Globus pallidus (tissue), 1 donor: ENCODE results near the gene BNC2.
"Not testable (repeated sequence)": the region's sequence is repeated elsewhere in the genome, so short reads cannot be mapped to it uniquely, and the experiment has no call there.

Experiments used
- DNase-seq: peaks from one replicate; pipeline ENCODE4 v3.0.0-alpha.2; 2015; ENCODE audit warnings: low spot score

The BNC2 gene

DNA sequence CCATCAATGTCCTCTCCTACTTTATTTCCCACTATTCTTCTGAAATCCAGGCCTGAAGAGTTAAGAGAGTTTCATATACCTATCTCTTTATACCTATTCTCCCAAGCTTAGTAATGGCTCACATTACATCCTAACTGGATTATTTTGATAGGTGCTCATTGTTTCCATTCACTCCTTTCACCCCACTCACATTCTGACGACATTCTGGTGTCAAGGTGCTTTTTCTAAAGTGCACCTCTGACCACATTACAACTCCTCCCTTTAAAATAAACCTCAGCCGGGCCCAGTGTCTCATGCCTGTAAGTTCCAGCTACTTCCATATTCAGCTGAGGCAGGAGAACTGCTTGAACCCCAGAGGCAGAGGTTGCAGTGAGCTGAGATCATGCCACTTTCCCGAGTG lies 417.1 kb downstream of the BNC2 start:
- DNase-seq: no peak

- no peak for DNase-seq
These were observed 419.9 kb downstream of the BNC2 start for GRCh38 chr9:16450578-16450977.

DNA sequence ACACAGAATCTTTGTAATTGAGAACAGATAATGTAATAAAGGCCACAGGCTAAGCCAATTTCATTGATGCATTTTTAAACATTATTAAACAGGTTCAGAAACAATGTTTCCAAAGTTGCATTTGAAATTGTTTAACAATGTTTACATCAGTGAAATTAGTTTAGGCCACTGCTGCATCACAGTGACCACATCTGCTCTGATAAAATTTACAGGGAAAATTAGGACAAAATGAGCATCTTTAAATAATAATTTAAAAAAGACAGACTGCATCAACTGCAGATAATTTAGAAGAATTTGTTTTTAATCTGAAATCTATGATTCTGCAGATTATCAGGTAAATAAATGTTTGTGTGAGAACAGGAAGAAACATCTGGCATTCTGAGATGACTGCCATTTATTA lies 420.4 kb downstream of the BNC2 start:
- DNase-seq: no peak

GRCh38 chr9:16449076-16449730 lies 421.3 kb downstream of the BNC2 start:
- DNase-seq: no peak

- DNase-seq: no peak
These were observed 422.5 kb downstream of the BNC2 start for GRCh38 chr9:16447946-16448345.

GRCh38 chr9:16446636-16447035 lies 423.8 kb downstream of the BNC2 start:
- DNase-seq: no peak

GRCh38 chr9:16445141-16445920 lies 425.1 kb downstream of the BNC2 start:
- DNase-seq: peak; percentile 11

GRCh38 chr9:16442622-16443021 lies 427.8 kb downstream of the BNC2 start:
- no peak for DNase-seq

GRCh38 chr9:16441791-16442190 lies 428.7 kb downstream of the BNC2 start:
- no peak for DNase-seq

- not testable (repeated sequence) for DNase-seq
These were observed 431.6 kb downstream of the BNC2 start for GRCh38 chr9:16438831-16439230.

DNA sequence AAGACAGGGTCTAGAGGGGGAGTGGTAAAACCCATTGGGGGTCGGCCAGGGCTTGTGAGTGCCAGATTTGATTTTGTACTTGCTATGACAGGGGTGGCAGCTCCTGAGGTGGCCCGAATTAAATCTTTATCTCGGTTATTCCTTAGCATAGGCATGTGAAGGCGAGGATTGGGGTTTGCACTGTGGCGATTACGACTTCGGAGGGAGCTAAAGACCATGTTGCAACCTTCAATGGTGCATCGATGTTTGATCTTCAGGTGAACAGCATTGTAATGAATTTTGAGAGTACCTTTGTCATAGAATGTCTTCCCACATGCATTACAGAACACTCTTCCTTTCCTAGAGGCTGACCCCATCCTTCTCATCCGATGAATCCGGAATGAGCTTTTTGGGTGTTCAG lies 433.9 kb downstream of the BNC2 start:
- no peak for DNase-seq

- no peak for DNase-seq
These were observed 435.9 kb downstream of the BNC2 start for GRCh38 chr9:16434526-16434925.

- DNase-seq: no peak
These were observed 437.0 kb downstream of the BNC2 start for GRCh38 chr9:16433494-16433893.

GRCh38 chr9:16431666-16432392 lies 438.6 kb downstream of the BNC2 start:
- DNase-seq: no peak

GRCh38 chr9:16429671-16430070 lies 440.8 kb downstream of the BNC2 start:
- no peak for DNase-seq

DNA sequence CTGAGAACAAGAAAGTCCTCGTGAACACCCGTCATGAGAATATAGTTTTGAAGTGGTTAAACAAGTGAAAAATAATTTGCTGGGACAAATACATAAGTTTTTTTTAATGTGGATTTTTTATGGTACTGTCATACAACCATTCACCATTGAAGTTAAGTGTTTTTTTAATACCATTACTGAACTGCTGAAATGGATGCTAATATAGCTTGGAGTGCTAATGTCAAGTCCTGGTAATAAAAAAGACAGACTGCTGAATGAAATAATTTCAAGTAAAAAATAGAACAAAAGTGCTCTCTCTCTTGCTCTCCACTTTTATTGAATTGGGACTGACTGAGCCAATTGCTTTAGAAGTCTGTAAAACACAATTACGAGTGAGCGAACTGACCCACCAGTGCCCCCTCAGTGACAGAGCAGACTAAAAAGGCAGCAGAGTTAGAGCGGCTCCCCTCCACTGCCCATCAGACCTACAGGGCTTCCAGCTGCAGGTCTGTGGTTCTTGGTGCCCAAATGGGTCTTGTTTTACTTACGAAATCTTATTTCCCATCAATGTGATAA lies 442.5 kb downstream of the BNC2 start:
- DNase-seq: no peak

GRCh38 chr9:16426716-16427115 lies 443.8 kb downstream of the BNC2 start:
- no peak for DNase-seq

- no peak for DNase-seq
These were observed 444.8 kb downstream of the BNC2 start for GRCh38 chr9:16425562-16426231.

DNA sequence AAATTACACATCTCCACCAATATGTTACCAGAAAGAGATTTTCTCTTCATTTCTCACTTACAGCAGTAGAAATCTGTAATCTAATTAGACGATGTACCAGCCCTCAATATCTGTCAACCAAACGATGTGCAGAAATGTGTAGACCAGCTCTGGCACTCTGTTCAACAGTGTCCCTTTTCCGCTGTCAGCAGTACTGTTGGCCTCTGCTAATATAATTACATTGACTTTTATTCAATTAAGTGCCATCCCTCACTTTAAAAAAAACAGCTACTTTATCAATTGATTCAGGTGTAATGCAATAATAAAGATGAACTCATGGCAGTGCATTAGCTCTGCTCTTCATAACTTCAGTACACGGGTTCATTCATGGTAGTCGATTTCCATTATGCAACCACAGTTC lies 448.4 kb downstream of the BNC2 start:
- DNase-seq: no peak

- DNase-seq: no peak
These were observed 448.9 kb downstream of the BNC2 start for GRCh38 chr9:16421532-16421931.

DNA sequence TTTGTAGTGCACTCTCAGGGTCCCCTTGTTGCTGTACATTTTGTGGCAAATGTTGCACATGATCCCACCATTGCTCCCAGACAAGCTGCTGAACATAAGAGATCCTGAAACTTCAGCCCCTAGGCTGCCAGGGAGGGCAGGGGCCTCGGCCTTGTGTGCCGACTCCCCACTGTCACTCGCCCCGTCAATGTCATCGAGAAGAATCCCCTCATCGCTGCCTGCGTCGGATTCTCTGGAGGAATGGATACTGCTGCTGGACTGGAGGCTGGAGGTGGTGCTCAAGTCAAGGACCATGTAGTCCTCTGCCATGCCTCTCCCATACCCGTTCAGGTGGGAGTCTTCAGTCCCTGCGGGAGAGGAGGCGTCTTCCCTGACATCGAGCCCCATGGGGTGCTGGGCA lies 451.3 kb downstream of the BNC2 start:
- DNase-seq: no peak

DNA sequence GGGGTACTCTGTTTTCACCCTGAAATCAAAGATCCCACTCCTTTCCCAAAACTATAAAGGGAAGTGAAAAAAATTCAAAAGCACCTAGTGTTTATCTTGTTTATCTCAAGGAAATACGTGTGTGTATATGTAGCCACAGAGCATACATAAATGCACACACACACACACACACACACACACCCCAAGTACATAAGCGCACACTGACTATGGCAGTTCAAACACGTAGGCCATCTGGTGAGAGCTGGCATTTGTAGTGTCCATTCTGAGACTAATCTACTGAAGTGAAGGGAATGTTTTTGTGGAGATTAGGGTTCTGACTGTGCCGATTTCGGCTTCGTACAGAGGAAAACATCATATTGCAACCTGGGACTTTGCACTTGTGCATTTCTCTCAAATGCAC lies 451.7 kb downstream of the BNC2 start:
- no peak for DNase-seq
